ENCODE data around the gene AGO4. TPM values are rescaled to one million over a fixed set of nuclear protein-coding genes. Genes with fewer than 3 reads are reported as not detected.

The AGO4 gene
- total RNA-seq, 1 experiment from 2014 or later, result 6.1 TPM

- intact Hi-C loops (cut with micrococcal nuclease), result no loop called here
- Histone ChIP-seq H3K9me2 (ENCODE audit: insufficient read depth) (no peaks in the 10 kb centered on the region), H2AFZ (ENCODE audit: low read depth, low read length, poor library complexity, severe bottlenecking) (no peak overlapping the region), H3K79me2 (ENCODE audit: insufficient read depth, low read length) (no peaks in the 10 kb centered on the region), H4K20me1 (ENCODE audit: insufficient read depth) (no peaks in the 10 kb centered on the region), H3K9ac (ENCODE audit: low read length) (no peak overlapping the region), H3K4me3 (replicated peaks in 1 of 2; ENCODE audit: low read depth in 1 of 2, low read length in 2 of 2) (no peak overlapping the region), H3K27ac (ENCODE audit: low read depth, low read length) (no peak overlapping the region), H3K36me3 (ENCODE audit: control insufficient read depth in 1 of 2, insufficient read depth in 2 of 2, low read length in 2 of 2) (0 out of 4 replicates have a peak, but pooled peaks cover 0 to 3% of the 10 kb centered on the region in 2 experiments), H3K9me3 (ENCODE audit: control insufficient read depth in 1 of 2, insufficient read depth in 1 of 2, low read depth in 1 of 2, low read length in 2 of 2) (no peaks in the 10 kb centered on the region), H3K4me1 (ENCODE audit: control insufficient read depth in 1 of 2, insufficient read depth in 2 of 2, low read length in 2 of 2) (no peaks in the 10 kb centered on the region), H3K27me3 (ENCODE audit: insufficient read depth, low read length) (no peaks in the 10 kb centered on the region), H3K4me2 (ENCODE audit: low read length) (no peak overlapping the region)
- TF ChIP-seq CEBPB (IDR thresholded peaks at IDR 0.05; ENCODE audit: low read depth), result no peak
- no peak for TF ChIP-seq ZFX (IDR thresholded peaks at IDR 0.05)
- no peak for TF ChIP-seq ATF3 (IDR thresholded peaks at IDR 0.05)
- TF ChIP-seq EZH2 (IDR thresholded peaks at IDR 0.05), result no peak
- no peak for TF ChIP-seq RAD21 (IDR thresholded peaks at IDR 0.05; ENCODE audit: low read depth)
- no peak for TF ChIP-seq POLR2A (IDR thresholded peaks at IDR 0.05; ENCODE audit: borderline replicate concordance, extremely low read depth, insufficient read depth, insufficient read length)
- no peak for TF ChIP-seq CBX3 (IDR thresholded peaks at IDR 0.05; ENCODE audit: low read depth)
- no peak for TF ChIP-seq REST (IDR thresholded peaks at IDR 0.05; ENCODE audit: low read depth)
- no peak for TF ChIP-seq TCF7L2 (IDR thresholded peaks at IDR 0.05; ENCODE audit: borderline replicate concordance, extremely low read depth, insufficient read depth, insufficient read length)
- TF ChIP-seq FOSL1 (IDR thresholded peaks at IDR 0.05; ENCODE audit: low read depth), result no peak
- ATAC-seq, result no peak
- CTCF ChIA-PET, result no interaction called here
- RAD21 ChIA-PET (ENCODE audit: low non-redundant PET in 1 of 2, low total read pairs in 2 of 2, uncharacterized antibody in 2 of 2, unreplicated experiment in 2 of 2), result no interaction called here
- no peak for DNase-seq (ENCODE audit: low read depth, low spot score)
- POLR2A ChIA-PET, result no interaction called here
- no TSS peak for BruUV-seq (replicated peaks)
These were observed 25.6 kb downstream of the AGO4 start for GRCh38 chr1:35833395-35833794.
